IMR-90 (cell line): ENCODE results near the gene SDK1. TPM values are rescaled to one million over a fixed set of nuclear protein-coding genes. Genes with fewer than 3 reads are reported as not detected.

Experiments used
- ATAC-seq: fragments of 200-7000 bp; cut with Tn5 transposase; 2 replicates; pipeline ENCODE4 v1.9.1; 2020; ENCODE audit warnings: low read depth, mild to moderate bottlenecking, moderate library complexity
- BruUV-seq: library from RNA; stranded (reverse); fragments of 400-500 nt; replicated peaks from 2 replicates; lab custom pipeline; 2021; lab: Mats Ljungman, UMichigan
- CTCF ChIA-PET: fragments of 300-600 bp; formaldehyde crosslinking; extraction: SDS; loops from one replicate; lab custom pipeline; 2021; ENCODE audit warnings: antibody characterized with exemption; lab: Yijun Ruan, JAX
- POLR2A ChIA-PET: fragments of 300-600 bp; sonication (Branson Sonifier 250); formaldehyde crosslinking; loops from one replicate; lab custom pipeline; 2022; ENCODE audit warnings: antibody characterized with exemption; ENCODE audit not compliant: unreplicated experiment; lab: Charles Lee
- DNase-seq: peaks from one replicate; pipeline ENCODE4 v3.0.0; 2013
- H2AFZ ChIP-seq: replicated peaks from 2 replicates; pipeline ENCODE3; 2013; ENCODE audit warnings: low read length, mild to moderate bottlenecking; ENCODE audit not compliant: poor library complexity
- H2AK5ac ChIP-seq: 2 replicates; pipeline ENCODE4 v1.6.1; 2013; ENCODE audit warnings: low read depth, low read length, inconsistent platforms
- H2AK9ac ChIP-seq: replicated peaks from 2 replicates; pipeline ENCODE3; 2013; ENCODE audit warnings: mild to moderate bottlenecking, low read depth, low read length, moderate library complexity; ENCODE audit not compliant: poor library complexity
- H2BK120ac ChIP-seq: 2 replicates; pipeline ENCODE4 v1.6.1; 2013; ENCODE audit warnings: low read depth, low read length, inconsistent platforms
- H2BK15ac ChIP-seq: 3 replicates; pipeline ENCODE4 v1.6.1; 2013; ENCODE audit warnings: low read depth, low read length, inconsistent platforms
- H2BK20ac ChIP-seq: 2 replicates; pipeline ENCODE4 v1.6.1; 2013; ENCODE audit warnings: low read depth, mild to moderate bottlenecking, inconsistent platforms, low read length, moderate library complexity
- H2BK5ac ChIP-seq: 2 replicates; pipeline ENCODE4 v1.6.1; 2013; ENCODE audit warnings: mild to moderate bottlenecking, low read depth, low read length, inconsistent platforms; ENCODE audit not compliant: poor library complexity, severe bottlenecking
- H3K14ac ChIP-seq: replicated peaks from 2 replicates; pipeline ENCODE4 v1.6.1; 2013; ENCODE audit warnings: low read depth, low read length, inconsistent platforms
- H3K18ac ChIP-seq: 2 replicates; pipeline ENCODE4 v1.6.1; 2013; ENCODE audit warnings: low read depth, low read length, control low read depth
- H3K23ac ChIP-seq: 2 replicates; pipeline ENCODE4 v1.6.1; 2013; ENCODE audit warnings: low read depth, low read length, inconsistent platforms
- H3K27ac ChIP-seq: 2 replicates; pipeline ENCODE4 v1.5.1; 2013; ENCODE audit warnings: mild to moderate bottlenecking, control low read depth, low read length; ENCODE audit not compliant: insufficient read depth
- H3K27me3 ChIP-seq: 2 replicates; pipeline ENCODE4 v1.6.1; 2013; ENCODE audit warnings: low read length; ENCODE audit not compliant: control insufficient read depth, insufficient read depth
- H3K36me3 ChIP-seq: 2 replicates; pipeline ENCODE4 v1.6.1; 2013; ENCODE audit warnings: low read length, mixed read lengths; ENCODE audit not compliant: control insufficient read depth, insufficient read depth
- H3K4ac ChIP-seq: 2 replicates; pipeline ENCODE4 v1.6.1; 2013; ENCODE audit warnings: low read depth, low read length, inconsistent platforms
- H3K4me1 ChIP-seq: 2 replicates; pipeline ENCODE4 v1.6.1; 2013; ENCODE audit warnings: low read length, mixed read lengths; ENCODE audit not compliant: control insufficient read depth, insufficient read depth
- H3K4me2 ChIP-seq: 2 replicates; pipeline ENCODE4 v1.6.1; 2013; ENCODE audit warnings: low read depth, mild to moderate bottlenecking, control low read depth, low read length, moderate library complexity
- H3K4me3 ChIP-seq: 2 replicates; pipeline ENCODE4 v1.5.1; 2013; ENCODE audit warnings: low read depth, mild to moderate bottlenecking, control low read depth, low read length, moderate library complexity; ENCODE audit not compliant: insufficient read depth
- H3K56ac ChIP-seq: 2 replicates; pipeline ENCODE4 v1.6.1; 2013; ENCODE audit warnings: low read length, inconsistent platforms; ENCODE audit not compliant: insufficient read depth; ENCODE audit errors: extremely low read depth
- H3K79me1 ChIP-seq, 2 experiments: 2 replicates each; pipeline ENCODE4 v1.6.1; 2013; ENCODE audit warnings: low read length in 2 of 2, inconsistent platforms in 1 of 2, low read depth in 1 of 2
- H3K9ac ChIP-seq: 2 replicates; pipeline ENCODE4 v1.6.1; 2013; ENCODE audit warnings: low read depth, low read length, control low read depth
- H3K9me1 ChIP-seq: 2 replicates; pipeline ENCODE4 v1.6.1; 2013; ENCODE audit warnings: low read length, inconsistent platforms; ENCODE audit not compliant: insufficient read depth
- H3K9me3 ChIP-seq: 2 replicates; pipeline ENCODE4 v1.6.1; 2013; ENCODE audit warnings: low read length; ENCODE audit not compliant: control insufficient read depth, insufficient read depth
- H4K20me1 ChIP-seq: 2 replicates; pipeline ENCODE4 v1.6.1; 2013; ENCODE audit warnings: low read length, inconsistent platforms; ENCODE audit not compliant: insufficient read depth
- H4K5ac ChIP-seq: 2 replicates; pipeline ENCODE4 v1.6.1; 2013; ENCODE audit warnings: mild to moderate bottlenecking, low read depth, low read length, control low read depth
- H4K8ac ChIP-seq, 2 experiments: 2 replicates each; pipeline ENCODE4 v1.6.1; 2013; ENCODE audit warnings: low read depth in 2 of 2, low read length in 2 of 2, control low read depth in 1 of 2, inconsistent platforms in 1 of 2
- H4K91ac ChIP-seq: 2 replicates; pipeline ENCODE4 v1.6.1; 2013; ENCODE audit warnings: low read depth, low read length, inconsistent platforms; ENCODE audit not compliant: insufficient read depth
- BHLHE40 ChIP-seq: fragments of 150-350 bp; IDR thresholded peaks from 2 replicates; pipeline ENCODE4 v1.6.1; 2016; ENCODE audit warnings: mild to moderate bottlenecking, low read depth, low read length
- CTCF ChIP-seq: conservative IDR thresholded peaks from 2 replicates; pipeline ENCODE4 v1.5.1; 2012; ENCODE audit warnings: mild to moderate bottlenecking, low read depth, low read length, improper control_type of control experiment
- ELK1 ChIP-seq: fragments of 150-350 bp; IDR thresholded peaks from 2 replicates; pipeline ENCODE4 v1.6.1; 2016; ENCODE audit warnings: low read depth, mild to moderate bottlenecking, low read length, moderate library complexity, borderline replicate concordance
- MAFK ChIP-seq: IDR thresholded peaks from 2 replicates; pipeline ENCODE4 v1.6.1; 2012; ENCODE audit warnings: low read depth, low read length, improper control_type of control experiment
- MAZ ChIP-seq: IDR thresholded peaks from 2 replicates; pipeline ENCODE4 v1.6.1; 2012; ENCODE audit warnings: low read depth, mild to moderate bottlenecking, low read length, improper control_type of control experiment, moderate library complexity, borderline replicate concordance
- POLR2A ChIP-seq: IDR thresholded peaks from 2 replicates; pipeline ENCODE4 v1.6.1; 2012; ENCODE audit warnings: mild to moderate bottlenecking, low read depth, low read length
- RFX5 ChIP-seq: IDR thresholded peaks from 2 replicates; pipeline ENCODE4 v1.8.0; 2012; ENCODE audit warnings: low read depth, mild to moderate bottlenecking, low read length, moderate library complexity
- SMC3 ChIP-seq: fragments of 150-350 bp; IDR thresholded peaks from 2 replicates; pipeline ENCODE4 v1.6.1; 2016; ENCODE audit warnings: low read depth, mild to moderate bottlenecking, antibody characterized with exemption, low read length, moderate library complexity
- USF2 ChIP-seq: fragments of 150-350 bp; IDR thresholded peaks from 2 replicates; pipeline ENCODE4 v1.6.1; 2017; ENCODE audit warnings: mild to moderate bottlenecking, antibody characterized with exemption, low read length, low read depth
- WGBS, 2 experiments: methylation state at CpG; one replicate each; pipeline versions ENCODE4 v1.1.5 to v1.1.7; 2013; ENCODE audit warnings: missing lambda C conversion rate in 2 of 2; ENCODE audit not compliant: insufficient read length in 1 of 2; ENCODE audit errors: extremely low coverage in 2 of 2; 5-methylcytosine and 5-hydroxymethylcytosine counted together
- dilution Hi-C: fragments of 300-500 bp; cut with HindIII; formaldehyde crosslinking; loops from one replicate; pipeline ENCODE4 v1.14.3; 2018; ENCODE audit warnings: low sequenced_read_pairs; ENCODE audit not compliant: unreplicated experiment
- in situ Hi-C: fragments of 300-500 bp; cut with MboI; formaldehyde crosslinking; loops from 3 replicates; pipeline ENCODE4 v1.14.3; 2019; ENCODE audit warnings: low sequenced_read_pairs, inconsistent platforms, mixed read lengths
- intact Hi-C: fragments of 100-400 bp; cut with micrococcal nuclease; formaldehyde crosslinking; loops from 2 replicates; pipeline ENCODE4 v1.10.0; 2022
- polyA plus RNA-seq, 3 experiments: library from polyadenylated mRNA; depleted of rRNA; stranded (reverse); fragments of >200 nt; gene quantifications; 2 replicates each; pipeline ENCODE4 v1.2.3, GENCODE V29; 2012; ENCODE audit warnings: low replicate concordance in 1 of 3
- total RNA-seq: library from RNA; depleted of rRNA; stranded (reverse); fragments of >200 nt; gene quantifications from 2 replicates; pipeline ENCODE4 v1.2.3, GENCODE V29; 2012

The SDK1 gene
- total and polyA plus RNA-seq, 2 of the 4 experiments (the other 2 are of a cell fraction) = 1.5 to 1.6 TPM

GRCh38 chr7:3327655-3328054, 26.6 kb downstream of the SDK1 start:
- Histone ChIP-seq H3K9me3 (no peaks in the 10 kb centered on the region), H3K79me1 (no peaks in the 10 kb centered on the region), H3K4me3 (no peak overlapping the region), H2AFZ (no peak overlapping the region), H3K18ac (no peak overlapping the region), H4K5ac (no peak overlapping the region), H3K9me1 (no peaks in the 10 kb centered on the region), H2BK120ac (no peak overlapping the region), H2AK9ac (no peak overlapping the region), H2BK20ac (no peak overlapping the region), H3K36me3 (no peaks in the 10 kb centered on the region; the same call in 1 of the 2 replicates), H3K4me1 (no peaks in the 10 kb centered on the region), H3K4ac (no peak overlapping the region), H4K8ac (no peak overlapping the region), H2BK15ac (no peak overlapping the region), H3K4me2 (no peak overlapping the region), H4K20me1 (no peaks in the 10 kb centered on the region), H3K27me3 (no peaks in the 10 kb centered on the region), H3K27ac (no peak overlapping the region), H3K23ac (no peak overlapping the region), H3K9ac (no peak overlapping the region), H2AK5ac (no peak overlapping the region), H3K56ac (no peak overlapping the region), H4K91ac (no peak overlapping the region), H2BK5ac (no peak overlapping the region), H3K14ac (no peak overlapping the region)
- TF ChIP-seq USF2 (no peak), CTCF (no peak), MAZ (no peak), SMC3 (no peak), BHLHE40 (no peak), POLR2A (no peak), ELK1 (no peak), RFX5 (no peak), MAFK (no peak)
- ChIA-PET CTCF (no interaction called here), POLR2A (no interaction called here)
- DNase-seq = no peak
- no TSS peak for BruUV-seq
- dilution Hi-C loops = no loop called here
- intact Hi-C loops = no loop called here
- in situ Hi-C loops = no loop called here
- no CpG with 5 or more reads among the region's 5 CpGs for WGBS, 2 experiments
- no peak for ATAC-seq
